RPMI8226 (cell line): Measurements from ENCODE around the gene DDX4.

ENCODE experiments used
- DNase-seq: peaks from one replicate; pipeline ENCODE4 v3.0.0-alpha.2; 2015

DDX4 gene

GRCh38 chr5:55829956-55830355 lies 92.1 kb downstream of the DDX4 start:
- DNase-seq, result no peak

GRCh38 chr5:55832446-55832845 lies 94.6 kb downstream of the DDX4 start:
- no peak for DNase-seq

- DNase-seq, result no peak
These were observed 98.3 kb downstream of the DDX4 start for GRCh38 chr5:55836191-55836590.

- DNase-seq, result no peak
These were observed 104.1 kb downstream of the DDX4 start for GRCh38 chr5:55841976-55842375.

- DNase-seq, result no peak
These were observed 110.0 kb downstream of the DDX4 start for GRCh38 chr5:55847837-55848236.

- DNase-seq, result no peak
These were observed 110.9 kb downstream of the DDX4 start for GRCh38 chr5:55848783-55849182.

GRCh38 chr5:55850839-55851674 lies 113.2 kb downstream of the DDX4 start, which contains the start of gene IL31RA:
IL31RA (plus strand) TSS chr5:55851357; CDS start chr5:55851571, 214 bp downstream.
- no peak for DNase-seq

GRCh38 chr5:55851675-55851979 lies 113.8 kb downstream of the DDX4 start:
- DNase-seq, result no peak

GRCh38 chr5:55852503-55852902 lies 114.6 kb downstream of the DDX4 start:
- DNase-seq, result no peak

- DNase-seq, result no peak
These were observed 115.3 kb downstream of the DDX4 start for GRCh38 chr5:55853041-55853670.

- no peak for DNase-seq
These were observed 116.0 kb downstream of the DDX4 start for GRCh38 chr5:55853818-55854217.

- DNase-seq, result no peak
These were observed 117.6 kb downstream of the DDX4 start for GRCh38 chr5:55855509-55855908.

GRCh38 chr5:55856516-55857246 lies 118.8 kb downstream of the DDX4 start:
- DNase-seq, result no peak

- no peak for DNase-seq
These were observed 119.4 kb downstream of the DDX4 start for GRCh38 chr5:55857247-55857640.

- DNase-seq, result no peak
These were observed 120.2 kb downstream of the DDX4 start for GRCh38 chr5:55858104-55858503.

- DNase-seq, result no peak
These were observed 122.4 kb downstream of the DDX4 start for GRCh38 chr5:55860288-55860687.

GRCh38 chr5:55860709-55861108 lies 122.8 kb downstream of the DDX4 start:
- no peak for DNase-seq

- DNase-seq, result no peak
These were observed 127.0 kb downstream of the DDX4 start for GRCh38 chr5:55864606-55865541.

- DNase-seq, result no peak
These were observed 128.0 kb downstream of the DDX4 start for GRCh38 chr5:55865831-55866230.

- no peak for DNase-seq
These were observed 128.6 kb downstream of the DDX4 start for GRCh38 chr5:55866485-55866884.
